Raji (cell line): ENCODE data around the gene ZNF646.
A peak's percentile ranks its signal among the peaks of the same experiment; 100 is the strongest.

Experiments used
- POLR2A ChIP-seq: IDR thresholded peaks from 2 replicates; pipeline ENCODE4 v1.6.1; 2011; ENCODE audit warnings: low read depth, low read length, control low read depth; ENCODE audit not compliant: insufficient read depth

ZNF646 gene

DNA sequence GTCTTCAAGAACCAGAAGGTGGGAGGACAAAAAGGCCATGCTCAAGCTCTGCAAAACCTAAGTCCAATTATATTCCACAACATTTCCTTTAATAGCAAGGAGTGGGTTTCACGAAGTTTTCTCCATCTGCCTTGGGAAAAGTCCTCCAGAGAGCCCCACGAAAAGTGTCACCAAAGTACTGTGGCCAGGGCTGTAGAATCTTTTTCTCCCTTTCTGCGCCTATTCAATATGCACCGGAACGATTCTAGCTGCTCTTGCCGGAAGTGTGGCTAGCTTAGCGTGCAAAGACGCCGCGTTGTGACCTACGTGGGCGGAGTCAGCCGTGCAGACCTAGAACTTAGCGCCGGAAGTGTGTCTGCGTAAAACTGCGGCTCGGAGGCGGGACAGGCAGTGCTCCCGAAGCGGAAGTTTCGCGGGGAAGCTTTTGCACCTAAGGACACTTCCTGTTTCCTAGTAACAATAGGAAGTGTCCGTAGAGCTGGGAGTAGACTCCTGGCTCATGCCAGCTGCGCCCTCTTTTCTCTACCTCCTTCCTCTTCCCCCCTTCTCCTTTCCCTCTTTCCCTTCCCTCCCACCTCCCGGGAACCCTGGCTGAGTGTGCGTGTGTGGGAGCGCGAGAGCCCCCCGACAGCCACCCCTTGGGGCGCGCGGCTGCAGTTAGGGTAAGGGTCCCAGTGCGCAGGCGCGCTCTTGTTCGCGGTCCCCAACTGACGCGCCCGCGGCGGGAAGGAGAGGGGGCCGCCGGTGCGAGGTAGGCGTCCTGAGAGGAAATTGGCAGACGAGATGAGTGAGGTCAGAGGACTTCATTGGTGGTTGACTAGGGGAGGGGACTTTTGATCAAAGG, at the start of gene ZNF646, which contains the start of gene ZNF668:
TSS of gene ZNF646 (plus strand) at position 453 of the 844 bp plus-strand sequence. CDS start 1,903 bp downstream, outside the sequence.
TSS of gene ZNF668 (minus strand) at position 271 of the 844 bp plus-strand sequence. CDS start 9,781 bp downstream, outside the sequence.
- peak; percentile 92 for TF ChIP-seq POLR2A

DNA sequence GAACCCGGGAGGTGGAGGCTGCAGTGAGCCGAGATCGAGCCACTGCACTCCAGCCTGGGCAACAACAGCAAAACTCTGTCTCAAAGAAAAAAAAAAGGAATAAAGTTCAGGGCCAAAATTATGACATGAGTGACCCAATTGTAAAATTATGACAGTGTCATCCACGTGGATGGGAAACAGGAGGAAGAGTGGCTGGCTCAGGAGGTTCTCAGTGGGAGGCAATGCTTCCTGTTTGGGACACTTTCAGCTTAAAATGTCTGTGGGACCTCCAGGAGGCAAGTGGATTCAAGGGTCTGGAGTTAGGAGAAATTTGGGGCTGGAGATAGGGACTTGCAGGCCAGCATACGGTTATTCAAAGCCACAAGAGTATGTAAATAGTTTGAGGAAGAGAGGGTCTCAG, 48.9 kb upstream of the ZNF646 start:
- TF ChIP-seq POLR2A = no peak

DNA sequence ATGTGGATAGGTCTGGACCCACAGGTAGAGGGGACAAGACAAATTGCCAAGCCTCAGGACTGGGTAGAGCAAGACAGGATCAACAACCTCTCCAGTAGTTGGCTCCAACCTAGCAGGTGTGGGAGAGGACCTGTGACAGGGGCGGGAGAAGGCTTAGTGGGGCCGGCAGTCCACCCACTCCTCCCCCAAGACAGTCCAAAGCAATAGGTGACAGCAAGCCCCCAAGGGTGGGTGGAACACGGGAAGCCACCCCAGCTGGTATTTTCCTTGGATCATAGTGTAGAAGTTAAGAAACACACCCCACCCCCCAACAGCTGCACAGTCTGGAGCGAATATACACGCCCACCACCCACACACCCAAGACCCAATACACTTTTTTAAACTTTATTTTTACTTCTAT, 45.0 kb upstream of the ZNF646 start:
- no peak for TF ChIP-seq POLR2A

- no peak for TF ChIP-seq POLR2A
Observed at GRCh38 chr16:31031276-31031675, 42.9 kb upstream of the ZNF646 start.

DNA sequence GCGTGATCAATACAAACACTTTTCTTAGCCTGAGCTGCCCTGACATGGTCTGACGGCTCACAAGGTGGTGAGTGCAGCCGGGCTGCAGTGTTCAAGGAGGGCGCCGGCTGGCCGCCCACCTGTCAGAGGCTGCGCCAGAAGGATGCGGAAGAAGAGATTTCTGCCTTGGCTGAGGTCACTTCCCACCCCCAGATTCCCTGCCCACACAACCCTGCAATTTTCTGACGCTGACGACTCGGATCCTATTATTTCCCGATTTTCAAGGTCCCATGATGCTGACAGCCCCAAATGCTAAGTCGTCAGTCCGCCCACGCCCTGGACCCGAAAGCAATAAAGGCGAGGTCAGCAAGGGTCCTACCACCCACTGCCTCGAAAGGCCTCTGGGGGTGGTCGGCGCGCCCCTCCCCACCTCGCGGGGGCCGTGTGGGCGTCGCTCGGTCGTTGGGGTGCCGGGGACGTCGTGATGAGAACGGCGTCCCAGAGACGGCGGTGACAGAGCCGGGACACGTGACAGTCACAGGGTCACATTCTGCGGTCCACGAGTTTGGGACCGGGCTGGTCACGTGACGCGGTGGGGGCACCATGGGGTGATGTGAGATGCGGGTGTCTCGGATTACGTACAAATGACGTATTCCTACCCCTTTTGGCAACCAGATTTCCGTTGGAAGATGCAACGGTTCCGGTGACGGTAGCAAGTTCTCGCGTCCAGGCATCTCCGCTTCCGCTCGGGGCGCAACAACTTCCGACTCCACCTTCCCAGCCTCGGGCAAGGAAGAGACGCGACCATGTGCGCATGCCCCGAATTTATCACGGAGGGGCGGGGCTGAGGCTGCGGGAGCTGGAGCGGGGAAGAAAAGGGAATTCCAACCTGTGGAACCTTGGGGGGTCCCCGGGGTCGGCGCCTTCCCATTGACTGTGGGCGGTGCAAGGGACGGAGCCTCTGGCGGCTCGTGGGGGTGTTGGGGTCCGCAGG, 41.2 kb upstream of the ZNF646 start, which contains the start of gene STX4:
TSS of gene STX4 (plus strand) at position 823 of the 973 bp plus-strand sequence. CDS start 248 bp downstream, outside the sequence.
- TF ChIP-seq POLR2A = peak; percentile 76

DNA sequence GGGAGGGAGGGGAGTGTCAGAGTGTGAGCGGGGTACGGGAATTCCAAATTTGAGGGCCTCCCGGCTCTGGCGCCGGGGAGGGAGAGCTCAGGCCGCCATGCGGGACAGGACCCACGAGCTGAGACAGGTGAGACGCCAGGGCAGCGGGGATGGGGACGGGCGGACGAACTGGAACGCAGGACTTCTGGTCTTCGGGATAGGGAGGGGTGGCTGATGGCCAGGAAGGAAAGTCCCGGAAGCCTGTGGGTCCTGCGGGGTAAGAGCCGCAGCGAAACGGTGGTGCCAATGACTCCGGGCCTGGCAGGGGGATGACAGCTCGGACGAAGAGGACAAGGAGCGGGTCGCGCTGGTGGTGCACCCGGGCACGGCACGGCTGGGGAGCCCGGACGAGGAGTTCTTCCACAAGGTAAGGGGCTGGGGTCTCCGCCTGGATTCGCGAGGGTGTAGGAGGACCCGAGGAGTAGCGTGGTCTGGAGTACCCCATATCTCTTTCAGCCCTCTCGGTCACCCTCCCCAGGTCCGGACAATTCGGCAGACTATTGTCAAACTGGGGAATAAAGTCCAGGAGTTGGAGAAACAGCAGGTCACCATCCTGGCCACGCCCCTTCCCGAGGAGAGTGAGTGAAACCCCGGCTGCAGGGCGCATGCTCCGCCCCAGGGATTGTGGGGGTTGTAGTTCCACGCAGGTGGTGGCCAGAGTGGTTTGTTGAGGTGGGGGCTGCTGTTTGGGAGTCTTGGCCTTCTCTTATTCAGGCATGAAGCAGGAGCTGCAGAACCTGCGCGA, 40.3 kb upstream of the ZNF646 start:
- peak; percentile 41; the same call in 1 of the 2 replicates for TF ChIP-seq POLR2A

DNA sequence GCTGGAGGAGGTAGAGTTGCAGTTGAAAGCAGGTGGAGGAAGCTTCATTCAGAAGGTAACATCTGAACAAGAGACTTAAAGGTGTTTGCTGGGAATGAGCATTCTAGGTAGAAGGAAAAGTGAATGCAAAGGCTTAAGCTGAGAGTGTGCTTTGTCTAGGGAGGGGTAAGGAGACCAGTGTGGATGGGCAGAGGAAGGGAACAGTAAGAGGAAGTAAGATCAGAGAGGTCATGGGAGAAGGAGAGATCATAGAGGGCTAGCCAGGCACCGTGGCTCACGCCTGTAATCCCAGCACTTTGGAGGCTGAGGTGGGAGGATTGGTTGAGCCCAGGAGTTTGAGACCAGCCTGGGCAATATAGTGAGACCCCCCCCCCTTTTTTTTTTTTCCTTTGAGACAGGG, 37.5 kb upstream of the ZNF646 start:
- no peak for TF ChIP-seq POLR2A

DNA sequence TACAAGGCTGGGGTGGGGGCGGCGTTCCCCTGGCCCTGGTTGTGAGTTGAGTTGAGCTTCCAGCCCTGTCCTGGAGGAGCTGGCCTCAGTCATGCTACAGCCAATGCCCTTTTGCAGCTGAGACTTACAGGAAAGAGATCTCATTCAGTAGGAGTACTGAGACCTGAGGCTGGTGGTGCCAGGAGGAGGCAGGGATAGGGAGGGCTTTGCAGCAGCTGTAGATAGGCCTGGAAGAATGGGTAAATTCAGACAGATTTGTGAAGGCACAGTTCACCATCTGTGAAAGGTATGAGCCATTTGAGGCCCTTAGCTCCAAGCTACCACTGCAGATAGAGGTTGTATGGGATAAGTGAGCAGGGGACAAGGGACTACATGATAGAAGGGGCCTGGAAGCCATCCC, 35.2 kb upstream of the ZNF646 start:
- TF ChIP-seq POLR2A = no peak

DNA sequence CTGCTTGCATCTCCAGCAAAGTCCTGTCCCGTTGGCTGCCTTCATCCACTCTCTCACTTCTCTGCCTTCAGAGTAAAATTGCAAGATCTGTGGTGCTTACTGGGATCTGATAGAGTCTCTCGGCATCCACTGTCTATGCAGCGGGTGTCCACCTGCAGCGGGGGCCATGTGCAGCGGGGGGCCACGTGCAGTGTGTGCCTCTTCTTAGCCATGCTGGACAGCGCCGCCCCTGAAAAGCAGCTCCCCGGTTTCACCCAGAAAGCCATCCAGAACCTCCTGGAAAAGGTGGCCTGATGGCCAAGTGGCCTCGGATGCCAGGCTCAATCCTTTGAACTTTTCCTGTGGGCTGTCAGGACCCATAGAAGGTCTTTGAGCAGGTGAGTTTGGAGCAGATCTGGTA, 31.4 kb upstream of the ZNF646 start:
- no peak for TF ChIP-seq POLR2A

GRCh38 chr16:31043352-31043751, 30.9 kb upstream of the ZNF646 start:
- no peak for TF ChIP-seq POLR2A

GRCh38 chr16:31043898-31044481, 30.2 kb upstream of the ZNF646 start:
- no peak for TF ChIP-seq POLR2A

DNA sequence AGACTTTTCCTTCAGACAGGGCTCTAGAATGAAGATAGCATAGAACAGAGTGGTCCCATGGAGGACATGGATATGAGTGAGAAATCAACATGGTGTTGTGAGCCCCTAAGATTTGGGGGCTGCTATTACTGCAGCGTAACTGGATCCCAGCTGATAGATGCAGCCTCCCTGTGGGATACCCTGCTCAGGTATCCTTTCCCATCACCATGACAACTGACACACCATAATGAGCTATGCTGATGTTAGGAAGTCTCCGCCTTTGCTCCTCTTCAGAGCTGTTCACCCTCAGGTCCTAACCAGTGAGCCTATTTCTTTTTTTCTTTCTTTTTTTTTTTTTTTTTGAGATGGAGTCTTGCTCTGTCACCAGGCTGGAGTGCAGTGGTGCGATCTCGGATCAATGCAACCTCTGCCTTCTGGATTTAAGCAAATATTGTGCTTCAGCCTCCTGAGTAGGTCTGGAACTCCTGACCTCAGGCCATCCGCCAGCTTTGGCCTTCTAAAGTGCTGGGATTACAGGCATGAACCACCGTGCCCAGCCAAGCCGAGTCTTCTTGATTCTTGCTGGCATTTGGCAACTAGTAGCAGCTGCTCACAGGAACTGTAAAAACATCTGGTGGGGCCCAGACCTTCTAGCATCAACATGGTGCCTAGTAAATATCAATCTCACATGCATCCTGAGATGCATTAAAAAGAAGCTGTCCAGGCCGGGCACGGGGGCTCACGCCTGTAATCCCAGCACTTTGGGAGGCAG, 23.8 kb upstream of the ZNF646 start:
- no peak for TF ChIP-seq POLR2A

GRCh38 chr16:31052114-31052513, 22.1 kb upstream of the ZNF646 start:
- TF ChIP-seq POLR2A = no peak

GRCh38 chr16:31055613-31056012, 18.6 kb upstream of the ZNF646 start:
- TF ChIP-seq POLR2A = no peak
